Neural cell (in vitro differentiated cells): ENCODE data around the gene KRTAP4-6.

Experiments used
- EP300 ChIP-seq: fragments of 450-650 bp; conservative IDR thresholded peaks from 2 replicates; pipeline ENCODE4 v1.6.1; 2014; ENCODE audit warnings: antibody characterized with exemption, mild to moderate bottlenecking, moderate library complexity; ENCODE audit not compliant: poor library complexity, severe bottlenecking
- EZH2 ChIP-seq: fragments of 200-600, 300-800 bp; shearing (Covaris generic), sonication (generic); IDR thresholded peaks from 2 replicates; pipeline ENCODE4 v1.6.1; 2014; ENCODE audit warnings: antibody characterized with exemption, low read length, borderline replicate concordance, mild to moderate bottlenecking; ENCODE audit not compliant: insufficient read depth, poor library complexity, severe bottlenecking
- MXI1 ChIP-seq: fragments of 450-650 bp; conservative IDR thresholded peaks from 2 replicates; pipeline ENCODE4 v1.6.1; 2014; ENCODE audit warnings: antibody characterized with exemption, mild to moderate bottlenecking; ENCODE audit not compliant: poor library complexity, severe bottlenecking
- POLR2AphosphoS5 ChIP-seq: IDR thresholded peaks from 2 replicates; pipeline ENCODE4 v1.6.1; 2012
- TF ChIP-seq, protein P1 (sequence below): fragments of 450-650 bp; IDR thresholded peaks from 2 replicates; pipeline ENCODE4 v1.5.1; 2014; ENCODE audit warnings: antibody characterized with exemption, mild to moderate bottlenecking, moderate library complexity; ENCODE audit not compliant: poor library complexity, severe bottlenecking

DNA sequence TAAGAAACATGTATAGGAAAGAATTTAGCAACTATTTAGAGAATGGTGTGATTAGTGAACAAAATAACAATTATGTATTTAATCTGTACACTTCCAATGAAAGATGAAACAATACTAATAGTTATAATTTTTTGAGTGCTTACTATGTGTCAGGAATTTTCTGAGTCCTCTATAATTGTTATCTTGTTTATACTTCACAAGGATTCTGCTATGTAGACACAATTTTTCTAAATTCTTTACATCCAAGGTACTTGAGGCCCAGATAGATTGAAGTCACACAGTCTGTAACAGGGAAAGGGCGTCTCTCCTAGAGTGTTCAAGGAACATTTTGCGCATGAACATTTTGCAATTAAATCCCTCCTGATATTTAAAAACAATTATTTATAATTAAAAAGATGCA is 15.3 kb downstream of the KRTAP4-6 start:
- TF ChIP-seq, protein P1, sequence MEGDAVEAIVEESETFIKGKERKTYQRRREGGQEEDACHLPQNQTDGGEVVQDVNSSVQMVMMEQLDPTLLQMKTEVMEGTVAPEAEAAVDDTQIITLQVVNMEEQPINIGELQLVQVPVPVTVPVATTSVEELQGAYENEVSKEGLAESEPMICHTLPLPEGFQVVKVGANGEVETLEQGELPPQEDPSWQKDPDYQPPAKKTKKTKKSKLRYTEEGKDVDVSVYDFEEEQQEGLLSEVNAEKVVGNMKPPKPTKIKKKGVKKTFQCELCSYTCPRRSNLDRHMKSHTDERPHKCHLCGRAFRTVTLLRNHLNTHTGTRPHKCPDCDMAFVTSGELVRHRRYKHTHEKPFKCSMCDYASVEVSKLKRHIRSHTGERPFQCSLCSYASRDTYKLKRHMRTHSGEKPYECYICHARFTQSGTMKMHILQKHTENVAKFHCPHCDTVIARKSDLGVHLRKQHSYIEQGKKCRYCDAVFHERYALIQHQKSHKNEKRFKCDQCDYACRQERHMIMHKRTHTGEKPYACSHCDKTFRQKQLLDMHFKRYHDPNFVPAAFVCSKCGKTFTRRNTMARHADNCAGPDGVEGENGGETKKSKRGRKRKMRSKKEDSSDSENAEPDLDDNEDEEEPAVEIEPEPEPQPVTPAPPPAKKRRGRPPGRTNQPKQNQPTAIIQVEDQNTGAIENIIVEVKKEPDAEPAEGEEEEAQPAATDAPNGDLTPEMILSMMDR = no peak
- TF ChIP-seq EZH2 = no peak
- TF ChIP-seq POLR2AphosphoS5 = no peak
- TF ChIP-seq EP300 = no peak
- no peak for TF ChIP-seq MXI1
